Heart right ventricle (tissue), 16 donors: Measurements from ENCODE around the gene ARF6. TPM values are rescaled to one million over a fixed set of nuclear protein-coding genes. Genes with fewer than 3 reads are reported as not detected.

ENCODE experiments used
- ATAC-seq, 8 donors: fragments of 200-7000 bp; cut with Tn5 transposase; one replicate each; pipeline ENCODE4 v1.9.1; 2020; ENCODE audit warnings: mild to moderate bottlenecking in 8 of 8, moderate library complexity in 8 of 8, moderate number of reproducible peaks in 1 of 8
- DNase-seq, 2 donors: peaks; one replicate each; pipeline ENCODE4 v3.0.0-alpha.2; 2020
- H3K27ac ChIP-seq, 10 donors: fragments of 200-600 bp; sonication (generic) in 2 of 10; one replicate each; pipeline versions ENCODE4 v1.5.0 to v1.8.0; 2020 to 2022; ENCODE audit warnings: mild to moderate bottlenecking in 3 of 10
- H3K27me3 ChIP-seq, 7 donors: fragments of 200-600 bp; one replicate each; pipeline ENCODE4 v1.8.0; 2021 to 2022; ENCODE audit warnings: mild to moderate bottlenecking in 2 of 7
- H3K36me3 ChIP-seq, 9 donors: fragments of 200-600 bp; sonication (generic) in 1 of 9; one replicate each; pipeline versions ENCODE4 v1.5.0 to v1.8.0; 2020 to 2022; ENCODE audit warnings: mild to moderate bottlenecking in 2 of 9
- H3K4me1 ChIP-seq, 9 donors: fragments of 200-600 bp; sonication (generic) in 1 of 9; one replicate each; pipeline versions ENCODE4 v1.5.0 to v1.8.0; 2020 to 2022; ENCODE audit warnings: mild to moderate bottlenecking in 4 of 9
- H3K4me3 ChIP-seq, 10 donors: fragments of 200-600 bp; sonication (generic) in 2 of 10; one replicate each; pipeline versions ENCODE4 v1.5.0 to v1.8.0; 2020 to 2022; ENCODE audit warnings: mild to moderate bottlenecking in 7 of 10, moderate library complexity in 2 of 10
- H3K9me3 ChIP-seq, 11 donors: fragments of 200-600 bp in 10 of 11; sonication (generic) in 2 of 11; one replicate each; pipeline versions ENCODE4 v1.5.0 to v1.8.0; 2013 to 2022; ENCODE audit warnings: mild to moderate bottlenecking in 2 of 11, control low read depth in 1 of 11, moderate library complexity in 1 of 11
- CTCF ChIP-seq, 9 donors: fragments of 200-600 bp; sonication (generic) in 2 of 9; IDR thresholded peaks; one replicate each; pipeline versions ENCODE4 v1.5.0 to v1.8.0; 2021 to 2022; ENCODE audit warnings: antibody characterized with exemption in 9 of 9, mild to moderate bottlenecking in 5 of 9, moderate library complexity in 1 of 9
- WGBS, 2 donors: extraction: QIAGEN DNeasy Blood & Tissue Kit; methylation state at CpG; one replicate each; pipeline ENCODE4 v1.1.7; 2013; ENCODE audit warnings: inconsistent platforms in 1 of 2; 5-methylcytosine and 5-hydroxymethylcytosine counted together
- intact Hi-C, 10 donors: fragments of 100-400 bp; cut with DNase I; formaldehyde crosslinking; loops; one replicate each; pipeline versions ENCODE4 v1.11.1 to v1.14.2; 2022
- polyA plus RNA-seq, 2 donors: library from polyadenylated mRNA; stranded (reverse); fragments of 200-250 nt; gene quantifications; one replicate each; pipeline ENCODE4 v1.2.3, GENCODE V29; 2013
- total RNA-seq, 10 donors: library from RNA; stranded (reverse); fragmentation: NEBNext Ultra II Directional in 3 of 10; extraction: Animal tissue kit (Norgen Biotek cat#: 25700) in 3 of 10; gene quantifications; one replicate each; pipeline versions ENCODE4 v1.2.1 to v1.2.4, GENCODE V29; 2021 to 2023
- donor health status: Arrhythmogenic right ventricular cardiomyopathy.
- donor health status: ischemic (EF 13 %, LVEDD 7.1; RV severe dilation, severe dysfunction).
- donor health status: healthy with polysubstance abuse.
- donor health status: DM: no; HTN: yes; CAD: no.
- donor health status: DM: no; HTN: no; CAD: no.
- donor health status: ischemic (EF 25% LVEDD 6.9; RV normal size, moderate dysfunction).
- donor health status: ischemic (EF 25% LVEDD 5.7; RV mildly dilated, moderate dysfunction).
- donor health status: healthy.
- donor health status: DM: yes; HTN: yes; CAD: no.
- donor health status: Ischemic cardiomyopathy.
- donor health status: ischemic (EF 35%, LVEDD 5.7; RV mildly dilated, moderate dysfunction).
- donor health status: nonischemic (EF 11% LVEDD 7.7; RV severe dilation, severe dysfunction).
- donor health status: DM: yes; HTN: yes; CAD: no.
- donor health status: PGD.
- donor health status: ischemic (EF 29% LVEDD 5.4; RV normal size, mild dysfunction).
- donor health status: nonischemic (EF 23%, LVEDD 6.1; RV moderate dilation, normal function).

ARF6 gene
- total and polyA plus RNA-seq, 12 donors, result 11.0 to 40.5 (median 24.1) TPM

DNA sequence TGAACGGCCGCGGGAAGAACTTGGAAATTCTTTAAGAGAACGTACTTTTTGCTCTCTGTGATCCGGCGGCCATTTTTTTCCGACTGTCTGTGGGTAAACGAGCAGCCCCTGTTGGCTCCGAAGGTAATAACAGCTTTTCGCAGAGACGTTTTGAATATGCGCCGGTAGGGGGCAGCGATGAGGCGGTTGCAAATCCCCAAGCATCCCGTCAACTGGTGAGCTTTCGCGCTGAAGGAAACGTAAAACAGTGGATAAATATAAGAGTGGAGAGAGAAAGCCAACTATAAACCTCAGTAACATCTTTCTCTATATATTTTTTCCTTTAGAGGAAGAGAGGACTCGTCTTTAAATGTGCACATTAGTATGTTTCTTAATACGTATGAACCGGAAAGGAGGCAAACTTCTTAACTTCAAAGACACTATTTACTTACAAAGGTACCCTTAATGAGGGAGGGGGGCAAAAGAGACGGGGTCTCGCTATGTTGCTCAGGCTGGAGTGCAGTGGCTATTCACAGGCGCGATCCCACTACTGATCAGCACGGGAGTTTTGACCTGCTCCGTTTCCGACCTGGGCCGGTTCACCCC lies 30.7 kb upstream of the ARF6 start:
- ATAC-seq, result peak; percentile 38 to 73 (median 55)
- Histone ChIP-seq H3K4me3 (peak overlapping the region; percentile 48 to 92 (median 64)), H3K4me1 (peaks cover 0 to 43% (median 15%) of the 10 kb centered on the region in 9 donors), H3K36me3 (no peaks in the 10 kb centered on the region), H3K27ac (peak overlapping the region; percentile 93 to 98 (median 96)), H3K27me3 (no peaks in the 10 kb centered on the region), H3K9me3 (no peaks in the 10 kb centered on the region)
- DNase-seq, result peak; percentile 72 to 86
- WGBS, 2 donors, result 0% methylated on average over 27 of the region's 30 CpGs
- intact Hi-C loops, result loop anchor here in 8 of 10 donors (1.0 to 10.0 kb wide), 10 partner anchors 31 to 663 kb away; partner anchors contain the start of genes ARF6 (in 1 of the 8), DNAAF2 (in 1 of the 8) and VCPKMT (in 1 of the 8)
- peak in 7 of 9 donors; percentile 100 for TF ChIP-seq CTCF (IDR thresholded peaks at IDR 0.05)

GRCh38 chr14:49863487-49864281 lies 29.2 kb upstream of the ARF6 start:
- Histone ChIP-seq H3K4me1 (peaks cover 0 to 51% (median 23%) of the 10 kb centered on the region in 9 donors), H3K9me3 (no peaks in the 10 kb centered on the region), H3K27me3 (no peaks in the 10 kb centered on the region), H3K36me3 (no peaks in the 10 kb centered on the region), H3K4me3 (peak overlapping the region; percentile 59 to 92 (median 68)), H3K27ac (peak overlapping the region; percentile 93 to 98 (median 96))
- DNase-seq (no peak), ATAC-seq (no peak)
- intact Hi-C loops, result loop anchor here in 8 of 10 donors (1.0 to 10.0 kb wide), 10 partner anchors 29 to 661 kb away; partner anchors contain the start of genes ARF6 (in 1 of the 8) and DNAAF2 (in 1 of the 8)
- no peak for TF ChIP-seq CTCF (IDR thresholded peaks at IDR 0.05)
- WGBS, 2 donors, result 15 to 20% methylated on average over 9 of the region's 9 CpGs

GRCh38 chr14:49865431-49865859 lies 27.4 kb upstream of the ARF6 start:
- peak; percentile 72 to 92 (median 87) for TF ChIP-seq CTCF (IDR thresholded peaks at IDR 0.05)
- DNase-seq (peak; percentile 67 to 80), ATAC-seq (no peak)
- Histone ChIP-seq H3K9me3 (no peaks in the 10 kb centered on the region), H3K36me3 (no peaks in the 10 kb centered on the region), H3K27ac (peak overlapping the region in 2 of 10 donors; percentile 3 to 49), H3K4me3 (no peak overlapping the region), H3K4me1 (peaks cover 0 to 65% (median 27%) of the 10 kb centered on the region in 9 donors), H3K27me3 (no peaks in the 10 kb centered on the region)
- 0 to 2% methylated on average over 4 of the region's 4 CpGs for WGBS, 2 donors
- intact Hi-C loops, result loop anchor here in 5 of 10 donors (2.0 to 10.0 kb wide), 6 partner anchors 139 to 659 kb away; partner anchors contain the start of gene DNAAF2 (in 1 of the 5)
